NCI-H1105 (cell line): ENCODE results near the gene CCNL2.
A peak's percentile ranks its signal among the peaks of the same experiment; 100 is the strongest.
"Not testable (repeated sequence)": the region's sequence is repeated elsewhere in the genome, so short reads cannot be mapped to it uniquely, and the experiment has no call there.

Source experiments
- DNase-seq: peaks from one replicate; lab custom pipeline; 2025; lab: John Stamatoyannopoulos, UW

Gene CCNL2

DNA sequence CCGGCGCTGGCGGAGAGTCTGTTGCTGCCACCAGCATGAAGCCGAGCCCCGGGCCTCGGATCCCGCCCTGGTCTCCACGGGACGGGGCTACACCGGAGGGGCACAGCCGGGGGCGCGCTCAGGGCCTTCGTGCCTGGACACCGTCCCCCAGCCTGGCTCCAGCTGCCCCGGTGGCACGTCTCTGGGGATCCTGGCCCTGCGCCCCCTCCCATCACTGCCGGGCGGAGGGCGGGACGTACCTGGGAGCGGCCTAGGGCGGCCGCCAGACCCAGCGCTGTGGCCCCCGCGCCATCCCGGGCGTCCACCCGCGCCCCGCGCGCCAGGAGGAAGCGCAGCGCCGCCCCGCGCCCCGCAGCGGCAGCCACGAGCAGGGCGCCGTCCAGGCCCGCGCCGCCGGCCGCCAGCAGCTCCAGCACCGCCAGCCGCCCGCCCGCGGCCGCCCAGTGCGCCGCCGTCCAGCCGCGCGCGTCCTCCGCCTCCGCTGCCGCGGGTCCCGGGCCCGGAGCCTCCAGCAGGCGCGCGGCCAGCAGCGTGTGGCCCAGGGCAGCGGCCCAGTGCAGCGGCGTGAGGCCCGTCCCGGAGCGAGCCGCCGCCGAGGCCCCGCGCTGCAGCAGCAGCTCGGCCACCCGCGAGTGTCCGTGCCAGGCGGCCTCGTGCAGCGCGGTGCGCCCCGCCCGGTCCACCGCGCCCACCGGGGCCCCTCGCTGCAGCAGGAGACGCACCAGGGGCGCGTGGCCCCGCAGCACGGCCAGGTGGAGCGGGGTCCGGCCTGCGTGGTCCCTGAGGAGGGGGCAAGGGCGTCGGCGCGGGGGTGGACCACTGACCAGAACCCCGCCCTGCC lies 20.9 kb upstream of the CCNL2 start:
- no peak for DNase-seq

GRCh38 chr1:1419363-1419812 lies 20.3 kb upstream of the CCNL2 start:
- DNase-seq: no peak

GRCh38 chr1:1418464-1419362 lies 19.6 kb upstream of the CCNL2 start:
- no peak for DNase-seq

DNA sequence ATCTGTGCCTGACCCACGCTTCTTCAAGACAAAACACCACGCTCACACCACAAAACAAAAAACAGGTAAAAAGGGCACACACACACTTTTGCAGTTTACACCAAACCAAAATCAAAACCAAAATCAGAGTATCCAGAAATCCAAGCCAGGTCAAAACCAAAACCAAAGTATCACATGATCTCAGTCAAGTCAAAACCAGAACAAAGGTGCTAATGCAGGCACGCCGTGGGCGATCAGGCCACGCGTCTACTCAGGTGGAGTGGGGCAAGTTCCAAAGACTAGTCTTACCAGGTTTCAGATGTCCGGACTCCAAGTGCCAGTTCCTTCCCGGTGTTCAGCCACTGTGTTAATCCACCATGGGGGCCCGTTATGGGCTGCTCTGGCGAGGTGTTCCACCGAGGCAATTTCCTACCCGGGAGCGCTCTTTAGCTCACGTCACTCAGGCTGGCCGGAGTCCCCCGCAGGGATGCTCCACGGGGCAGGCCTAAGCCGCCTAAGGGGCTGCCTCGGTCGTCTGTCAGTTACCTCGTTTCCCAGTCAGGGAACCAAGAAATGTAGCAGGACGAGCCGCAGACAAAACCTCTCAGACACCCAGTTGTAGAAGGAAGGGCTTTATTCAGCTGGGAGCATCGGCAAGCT lies 18.8 kb upstream of the CCNL2 start:
- DNase-seq: not testable (repeated sequence)

GRCh38 chr1:1417396-1417795 lies 18.3 kb upstream of the CCNL2 start:
- not testable (repeated sequence) for DNase-seq

DNA sequence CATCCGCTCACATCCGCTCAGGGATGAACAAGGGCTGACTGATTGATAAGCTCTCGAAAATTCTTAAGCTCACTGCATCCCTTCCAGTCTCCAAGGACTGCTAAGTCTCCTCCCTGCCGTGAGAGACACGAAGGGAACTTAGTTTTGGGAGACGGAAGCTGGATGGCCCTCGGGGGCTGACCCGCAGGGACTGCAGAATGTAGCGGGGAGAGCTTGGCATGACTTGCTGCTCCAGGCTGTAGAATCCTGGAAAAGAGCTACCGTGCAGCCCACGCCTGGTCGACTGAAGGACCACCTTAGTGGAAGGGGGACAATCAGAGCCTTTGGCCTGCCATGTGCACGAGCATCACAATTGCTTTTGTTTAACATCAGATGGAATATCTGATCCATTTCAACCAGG lies 16.6 kb upstream of the CCNL2 start:
- no peak for DNase-seq

DNA sequence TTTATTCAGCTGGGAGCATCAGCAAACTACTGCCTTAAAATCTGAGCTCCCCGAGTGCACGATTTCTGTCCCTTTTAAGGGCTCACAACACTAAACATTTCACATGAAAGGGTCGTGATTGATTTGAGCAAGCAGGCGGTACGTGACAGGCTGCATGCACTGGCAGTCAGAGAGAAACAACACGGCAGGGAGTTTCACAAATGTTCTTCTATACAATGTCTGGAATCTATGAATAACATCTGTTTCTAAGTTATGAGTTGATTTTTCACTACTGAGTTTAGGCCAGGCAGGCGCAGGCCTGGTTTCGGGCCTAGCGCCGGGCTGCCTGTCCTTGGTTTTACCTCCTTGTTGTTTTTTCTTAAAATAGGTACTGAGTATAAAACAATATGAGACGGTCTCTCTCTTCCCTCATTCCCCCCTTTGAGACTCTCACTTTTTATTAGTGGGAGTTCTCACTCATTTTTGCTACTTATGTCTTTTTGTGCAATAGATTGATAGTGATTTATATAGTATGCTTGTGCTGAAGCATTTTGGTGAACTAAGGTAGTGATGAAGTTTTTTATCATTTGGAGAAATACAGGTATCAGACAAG lies 13.3 kb upstream of the CCNL2 start:
- DNase-seq: not testable (repeated sequence)

DNA sequence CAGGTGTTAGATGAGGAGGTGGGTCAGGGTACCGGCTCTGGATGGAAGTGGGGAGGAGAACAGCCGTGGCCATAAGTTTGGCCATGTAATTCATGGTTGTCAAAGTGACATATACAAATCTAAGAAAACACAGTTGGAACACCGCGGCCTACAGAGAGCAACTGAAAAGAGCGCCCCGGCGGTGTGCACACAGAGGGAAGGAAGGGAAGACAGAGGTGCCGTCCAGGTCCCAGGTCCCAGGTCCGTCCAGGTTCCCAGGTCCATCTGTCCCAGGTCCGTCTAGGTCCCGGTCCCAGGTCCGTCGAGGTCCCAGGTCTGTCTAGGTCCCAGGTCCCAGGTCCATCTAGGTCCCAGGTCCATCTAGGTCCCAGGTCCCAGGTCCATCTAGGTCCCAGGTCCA lies 12.5 kb upstream of the CCNL2 start:
- DNase-seq: no peak

DNA sequence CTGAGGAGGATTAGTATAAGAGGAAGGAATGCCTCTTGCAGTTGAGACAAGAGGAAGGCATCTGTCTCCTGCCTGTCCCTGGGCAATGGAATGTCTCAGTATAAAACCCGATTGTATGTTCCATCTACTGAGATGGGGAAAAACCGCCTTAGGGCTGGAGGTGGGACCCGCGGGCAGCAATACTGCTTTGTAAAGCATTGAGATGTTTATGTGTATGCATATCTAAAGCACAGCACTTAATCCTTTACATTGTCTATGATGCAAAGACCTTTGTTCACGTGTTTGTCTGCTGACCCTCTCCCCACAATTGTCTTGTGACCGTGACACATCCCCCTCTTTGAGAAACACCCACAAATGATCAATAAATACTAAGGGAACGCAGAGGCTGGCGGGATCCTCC lies 11.1 kb upstream of the CCNL2 start:
- DNase-seq: not testable (repeated sequence)

DNA sequence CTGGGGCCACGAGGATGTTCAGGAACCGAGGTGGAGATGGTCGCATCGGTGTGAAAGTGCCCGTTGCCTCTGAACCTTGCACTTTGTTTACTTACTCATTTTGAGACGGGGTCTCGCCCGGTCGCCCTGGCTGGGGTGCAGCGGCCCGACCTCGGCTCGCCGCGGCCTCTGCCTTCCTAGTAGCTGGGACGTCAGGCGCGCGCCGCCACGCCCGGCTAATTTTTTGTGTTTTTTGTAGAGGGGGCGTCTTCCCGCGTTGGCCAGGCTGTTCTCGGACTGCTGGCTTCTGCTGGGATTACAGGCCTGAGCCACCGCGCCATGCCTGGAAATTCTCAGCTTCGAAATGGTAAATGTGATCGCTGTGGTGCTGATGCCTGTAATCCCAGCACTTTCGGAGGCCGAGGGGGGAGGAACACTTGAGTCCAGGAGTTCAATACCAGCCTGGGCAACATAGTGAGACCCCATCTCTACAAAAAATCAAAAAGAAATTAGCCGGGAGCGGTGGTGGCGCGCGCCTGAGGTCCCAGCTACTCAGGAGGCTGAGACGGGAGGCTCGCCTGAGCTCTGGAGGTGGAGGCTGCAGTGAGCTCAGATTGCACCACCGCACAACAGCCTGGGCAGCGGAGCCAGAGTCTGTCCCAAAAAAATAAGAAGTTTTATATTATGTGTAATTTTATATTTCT lies 8.6 kb upstream of the CCNL2 start:
- no peak for DNase-seq

DNA sequence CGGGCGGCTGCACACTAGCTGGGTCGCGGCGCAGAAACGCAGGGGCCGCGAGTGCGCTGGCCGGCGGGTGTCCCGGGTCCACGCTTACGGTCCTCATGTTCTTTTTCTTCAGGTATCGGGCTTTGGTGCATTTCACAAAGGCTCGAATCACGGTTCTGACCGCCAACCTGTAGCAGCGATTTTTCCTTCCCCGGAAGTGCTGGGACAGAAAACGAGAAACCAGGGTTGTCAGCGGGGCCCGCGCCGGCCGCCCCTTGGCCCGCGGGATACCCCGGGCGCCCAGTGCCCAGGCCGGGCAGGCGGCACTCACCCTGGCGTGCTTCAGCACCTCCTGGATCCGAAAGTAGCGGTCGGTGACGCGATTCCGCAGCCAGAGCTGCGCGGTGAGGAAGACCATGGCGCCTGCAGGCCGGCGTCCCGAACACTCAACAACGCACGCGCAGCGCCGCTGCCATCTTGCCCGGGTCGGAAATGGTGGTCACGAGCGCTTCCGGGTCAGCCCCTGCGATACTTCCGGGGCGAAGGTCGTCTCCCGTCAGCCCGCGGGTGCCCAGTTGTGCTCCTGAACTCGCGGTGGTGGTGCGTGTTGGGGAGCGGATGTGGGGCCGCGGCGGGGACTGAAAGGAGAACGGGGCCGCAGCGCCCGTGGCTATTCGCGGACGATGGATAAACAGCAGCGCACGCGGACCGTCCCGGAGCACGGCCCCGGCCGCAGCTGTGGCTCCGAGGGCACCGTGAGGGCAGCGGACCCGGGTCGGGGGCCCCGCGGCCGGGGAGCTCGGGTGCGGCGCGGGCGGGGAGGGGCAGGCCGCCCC lies 7.9 kb upstream of the CCNL2 start, which contains the start of gene MRPL20:
Gene MRPL20, minus strand, starts transcription at position 473 of the 815 bp plus-strand sequence. Its CDS starts 76 bp downstream, at position 397.
- peak; percentile 91 for DNase-seq

GRCh38 chr1:1406101-1406820 lies 7.1 kb upstream of the CCNL2 start:
- DNase-seq: no peak

GRCh38 chr1:1403653-1404052 lies 4.5 kb upstream of the CCNL2 start:
- no peak for DNase-seq

- DNase-seq: not testable (repeated sequence)
These were observed 3.8 kb upstream of the CCNL2 start for GRCh38 chr1:1402901-1403392.

- no peak for DNase-seq
These were observed 3.2 kb upstream of the CCNL2 start for GRCh38 chr1:1402072-1402900.

GRCh38 chr1:1401457-1402010 lies 2.4 kb upstream of the CCNL2 start:
- no peak for DNase-seq

DNA sequence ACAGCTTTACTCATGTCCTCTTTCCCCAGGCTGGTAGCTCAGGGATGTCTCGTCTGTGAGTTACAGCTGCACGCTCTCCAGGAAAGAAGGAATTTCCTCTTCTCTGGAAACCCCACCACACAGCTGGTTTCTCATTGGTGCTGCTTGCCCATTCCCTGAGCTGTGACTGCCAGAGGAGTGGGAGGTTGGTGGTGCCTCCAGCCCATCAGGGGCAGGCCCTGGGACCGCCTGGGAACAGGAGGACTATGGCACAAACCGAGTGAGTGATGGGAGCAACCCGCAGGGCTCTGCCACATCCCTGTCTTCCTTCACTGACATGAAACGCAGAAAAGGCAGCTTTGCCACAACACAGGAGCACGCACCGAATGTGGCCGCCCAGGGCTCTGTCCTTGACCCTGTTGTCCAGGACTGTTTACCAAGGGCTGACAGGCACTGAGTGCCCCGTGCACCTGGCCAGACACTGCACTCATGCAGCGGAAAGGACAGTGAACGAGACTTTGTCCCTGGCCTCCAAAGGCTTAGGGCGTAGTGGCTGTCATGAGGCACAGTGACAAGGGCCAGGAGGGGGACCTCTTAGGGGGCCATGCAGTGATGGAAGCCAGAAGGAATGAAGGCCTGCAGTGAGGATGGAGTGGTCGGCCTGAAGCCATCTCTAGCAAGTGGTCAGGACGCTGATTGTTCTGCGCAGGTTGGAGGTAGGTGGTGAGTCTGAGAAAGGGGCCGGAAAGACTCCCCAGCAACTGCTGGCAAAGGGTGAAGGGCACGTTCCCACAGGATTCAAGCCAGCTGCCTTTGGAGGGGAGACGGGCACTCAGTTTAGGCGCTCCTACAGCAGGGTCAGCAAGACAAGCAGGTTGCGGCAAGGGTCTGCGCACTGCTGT lies 1.7 kb upstream of the CCNL2 start:
- no peak for DNase-seq
